OCI-LY3 (cell line): ENCODE data around the gene EYS.

ENCODE experiments used
- H2AFZ ChIP-seq: fragments of 200-600, 300-600 bp; shearing (Covaris generic); 2 replicates; pipeline ENCODE4 v1.6.0; 2014; ENCODE audit warnings: antibody characterized with exemption, low read depth, low read length
- H3K27ac ChIP-seq: fragments of 200-600, 300-600 bp; sonication (generic); 2 replicates; pipeline ENCODE4 v1.5.1; 2014; ENCODE audit warnings: mild to moderate bottlenecking, low read length, moderate library complexity, mixed read lengths
- H3K27me3 ChIP-seq: fragments of 200-600, 300-600 bp; sonication (generic); 2 replicates; pipeline ENCODE4 v1.6.1; 2014; ENCODE audit warnings: low read depth, low read length, mixed read lengths
- H3K36me3 ChIP-seq: fragments of 200-600, 300-600 bp; sonication (generic); replicated peaks from 2 replicates; pipeline ENCODE3; 2014; ENCODE audit warnings: low read depth, low read length, mixed read lengths
- H3K4me1 ChIP-seq: fragments of 300-600, 200-600 bp; sonication (generic); 2 replicates; pipeline ENCODE4 v1.6.1; 2014; ENCODE audit warnings: low read length, mixed read lengths
- H3K4me2 ChIP-seq: fragments of 200-600, 300-600 bp; sonication (generic); 2 replicates; pipeline ENCODE4 v1.6.1; 2014; ENCODE audit warnings: low read length, mixed read lengths
- H3K4me3 ChIP-seq: fragments of 300-600, 200-600 bp; sonication (generic); 2 replicates; pipeline ENCODE4 v1.5.1; 2014; ENCODE audit warnings: antibody characterized with exemption, mild to moderate bottlenecking, low read length, moderate library complexity
- H3K79me2 ChIP-seq: fragments of 300-600, 200-600 bp; shearing (Covaris generic); 2 replicates; pipeline ENCODE4 v1.6.1; 2014; ENCODE audit warnings: mild to moderate bottlenecking, low read length, mixed read lengths
- H3K9ac ChIP-seq: fragments of 300-600, 200-600 bp; shearing (Covaris generic); 2 replicates; pipeline ENCODE4 v1.6.0; 2014; ENCODE audit warnings: mild to moderate bottlenecking, low read length, moderate library complexity
- H3K9me3 ChIP-seq: fragments of 200-600, 300-600 bp; shearing (Covaris generic); 2 replicates; pipeline ENCODE4 v1.6.1; 2014; ENCODE audit warnings: low read length, mixed read lengths; ENCODE audit not compliant: insufficient read depth
- H4K20me1 ChIP-seq: fragments of 200-600, 300-600 bp; sonication (generic); 2 replicates; pipeline ENCODE4 v1.6.1; 2016; ENCODE audit warnings: low read length, mixed read lengths; ENCODE audit not compliant: insufficient read depth
- EZH2phosphoT487 ChIP-seq: fragments of 200-600 bp; shearing (Covaris generic); IDR thresholded peaks from 2 replicates; pipeline ENCODE4 v1.6.1; 2018; ENCODE audit warnings: antibody characterized with exemption, mixed run types, low read depth
- TF ChIP-seq, protein P1 (sequence below): fragments of 200-600, 300-600 bp; sonication (generic); IDR thresholded peaks from 2 replicates; pipeline ENCODE4 v1.5.1; 2014; ENCODE audit warnings: antibody characterized with exemption, low read length, low read depth

Gene EYS

DNA sequence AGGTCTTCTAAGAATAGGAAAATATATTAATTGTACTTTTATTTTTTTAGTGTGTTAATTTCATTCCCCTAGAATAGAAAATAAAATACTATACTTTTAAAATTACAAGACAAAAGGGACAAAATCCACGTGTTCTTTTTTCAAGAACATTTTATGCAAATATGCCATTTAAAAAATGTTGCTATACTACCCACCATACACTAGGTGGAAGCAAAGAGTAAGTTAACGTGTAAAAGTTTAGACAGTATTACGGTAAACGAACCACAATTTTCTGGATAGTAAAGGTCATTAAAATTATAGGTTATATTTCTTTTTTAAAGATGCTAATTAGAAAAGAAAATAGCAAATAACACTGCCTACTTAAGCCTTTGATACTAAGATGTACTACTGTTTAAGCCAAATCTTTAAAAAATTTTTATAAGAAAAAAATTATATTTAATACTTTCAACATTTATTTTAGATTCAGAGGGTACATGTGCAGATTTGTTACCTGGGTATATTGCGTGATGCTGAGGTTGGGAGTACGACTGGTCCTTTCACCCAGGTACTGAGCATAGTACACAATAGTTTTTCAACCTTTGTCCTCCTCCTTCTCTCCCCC is 1783.8 kb downstream of the EYS start:
- no peaks in the 10 kb centered on the region for H3K9me3 ChIP-seq
- no peaks in the 10 kb centered on the region for H4K20me1 ChIP-seq
- H3K4me1 ChIP-seq, result peaks cover 2% of the 10 kb centered on the region; the same call in 1 of the 2 replicates
- no peak overlapping the region for H3K4me3 ChIP-seq
- H3K27ac ChIP-seq, result no peak overlapping the region
- no peak overlapping the region for H3K9ac ChIP-seq
- H3K79me2 ChIP-seq, result no peaks in the 10 kb centered on the region
- no peak for TF ChIP-seq EZH2phosphoT487
- TF ChIP-seq, protein P1, sequence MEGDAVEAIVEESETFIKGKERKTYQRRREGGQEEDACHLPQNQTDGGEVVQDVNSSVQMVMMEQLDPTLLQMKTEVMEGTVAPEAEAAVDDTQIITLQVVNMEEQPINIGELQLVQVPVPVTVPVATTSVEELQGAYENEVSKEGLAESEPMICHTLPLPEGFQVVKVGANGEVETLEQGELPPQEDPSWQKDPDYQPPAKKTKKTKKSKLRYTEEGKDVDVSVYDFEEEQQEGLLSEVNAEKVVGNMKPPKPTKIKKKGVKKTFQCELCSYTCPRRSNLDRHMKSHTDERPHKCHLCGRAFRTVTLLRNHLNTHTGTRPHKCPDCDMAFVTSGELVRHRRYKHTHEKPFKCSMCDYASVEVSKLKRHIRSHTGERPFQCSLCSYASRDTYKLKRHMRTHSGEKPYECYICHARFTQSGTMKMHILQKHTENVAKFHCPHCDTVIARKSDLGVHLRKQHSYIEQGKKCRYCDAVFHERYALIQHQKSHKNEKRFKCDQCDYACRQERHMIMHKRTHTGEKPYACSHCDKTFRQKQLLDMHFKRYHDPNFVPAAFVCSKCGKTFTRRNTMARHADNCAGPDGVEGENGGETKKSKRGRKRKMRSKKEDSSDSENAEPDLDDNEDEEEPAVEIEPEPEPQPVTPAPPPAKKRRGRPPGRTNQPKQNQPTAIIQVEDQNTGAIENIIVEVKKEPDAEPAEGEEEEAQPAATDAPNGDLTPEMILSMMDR, result peak; percentile 75
- peak overlapping the region; percentile 10; the same call in 1 of the 2 replicates for H3K4me2 ChIP-seq
- 0 out of 2 replicates have a peak, but pooled peaks cover 4% of the 10 kb centered on the region for H3K27me3 ChIP-seq
- H2AFZ ChIP-seq, result no peak overlapping the region
- H3K36me3 ChIP-seq, result no peaks in the 10 kb centered on the region

DNA sequence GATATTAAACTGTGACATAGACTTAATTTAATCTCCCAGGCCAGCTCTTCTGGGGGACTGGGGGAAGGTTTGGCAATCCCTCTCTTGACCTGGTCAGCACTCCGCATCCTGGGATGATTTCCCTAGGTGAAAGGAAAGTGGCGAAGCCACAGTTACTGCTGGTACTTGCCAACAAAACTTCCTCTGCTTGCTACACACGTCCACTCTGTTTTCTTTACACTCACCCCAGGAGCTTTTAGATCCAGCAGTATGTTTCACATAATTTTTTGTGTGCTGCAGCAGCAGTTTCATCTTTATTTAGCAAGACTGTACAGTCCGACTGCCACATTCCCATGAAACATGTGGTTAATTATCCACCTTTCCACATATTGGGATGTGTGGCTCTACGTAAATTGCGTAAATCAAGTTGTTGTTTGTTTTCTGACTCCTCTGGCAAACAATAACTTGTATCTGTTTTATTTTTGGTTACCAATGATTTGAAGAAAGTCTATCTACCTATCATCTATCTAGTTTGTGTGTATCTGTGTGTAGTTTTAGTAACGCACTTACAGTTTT is 1787.4 kb downstream of the EYS start:
- 0 out of 2 replicates have a peak, but pooled peaks cover 4% of the 10 kb centered on the region for H3K27me3 ChIP-seq
- H3K4me1 ChIP-seq, result peaks cover 2% of the 10 kb centered on the region; the same call in 1 of the 2 replicates
- no peaks in the 10 kb centered on the region for H3K9me3 ChIP-seq
- H3K4me2 ChIP-seq, result no peak overlapping the region
- no peak overlapping the region for H3K9ac ChIP-seq
- no peak overlapping the region for H3K27ac ChIP-seq
- TF ChIP-seq, protein P1, result no peak
- TF ChIP-seq EZH2phosphoT487, result no peak
- no peak overlapping the region for H2AFZ ChIP-seq
- H3K36me3 ChIP-seq, result no peaks in the 10 kb centered on the region
- no peaks in the 10 kb centered on the region for H3K79me2 ChIP-seq
- no peak overlapping the region for H3K4me3 ChIP-seq
- H4K20me1 ChIP-seq, result no peaks in the 10 kb centered on the region

DNA sequence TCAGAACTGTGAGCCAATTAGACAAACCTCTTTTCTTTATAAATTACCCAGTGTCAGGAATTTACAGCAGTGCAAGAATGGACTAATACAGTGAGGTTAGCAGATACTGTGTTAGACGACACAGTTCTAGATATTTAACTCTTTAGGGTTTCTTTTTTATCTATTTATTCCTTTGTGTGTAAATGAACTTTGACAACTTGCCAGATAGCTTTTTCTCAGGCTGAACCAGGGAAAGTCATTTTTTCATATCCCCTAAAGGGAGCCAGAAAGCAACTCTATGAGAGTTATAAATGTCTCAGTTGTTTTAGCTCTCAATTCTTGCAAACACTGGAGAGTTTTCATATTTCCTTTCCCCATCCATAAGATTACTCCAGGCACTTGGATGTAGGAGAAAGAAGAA is 1794.1 kb downstream of the EYS start:
- Histone ChIP-seq H4K20me1 (no peaks in the 10 kb centered on the region), H3K4me3 (no peak overlapping the region), H3K4me2 (no peak overlapping the region), H3K36me3 (no peaks in the 10 kb centered on the region), H3K79me2 (no peaks in the 10 kb centered on the region), H3K4me1 (no peaks in the 10 kb centered on the region), H2AFZ (no peak overlapping the region), H3K27ac (no peak overlapping the region), H3K9me3 (no peaks in the 10 kb centered on the region), H3K27me3 (no peaks in the 10 kb centered on the region), H3K9ac (no peak overlapping the region)
- TF ChIP-seq, protein P1, result no peak
- TF ChIP-seq EZH2phosphoT487, result no peak

DNA sequence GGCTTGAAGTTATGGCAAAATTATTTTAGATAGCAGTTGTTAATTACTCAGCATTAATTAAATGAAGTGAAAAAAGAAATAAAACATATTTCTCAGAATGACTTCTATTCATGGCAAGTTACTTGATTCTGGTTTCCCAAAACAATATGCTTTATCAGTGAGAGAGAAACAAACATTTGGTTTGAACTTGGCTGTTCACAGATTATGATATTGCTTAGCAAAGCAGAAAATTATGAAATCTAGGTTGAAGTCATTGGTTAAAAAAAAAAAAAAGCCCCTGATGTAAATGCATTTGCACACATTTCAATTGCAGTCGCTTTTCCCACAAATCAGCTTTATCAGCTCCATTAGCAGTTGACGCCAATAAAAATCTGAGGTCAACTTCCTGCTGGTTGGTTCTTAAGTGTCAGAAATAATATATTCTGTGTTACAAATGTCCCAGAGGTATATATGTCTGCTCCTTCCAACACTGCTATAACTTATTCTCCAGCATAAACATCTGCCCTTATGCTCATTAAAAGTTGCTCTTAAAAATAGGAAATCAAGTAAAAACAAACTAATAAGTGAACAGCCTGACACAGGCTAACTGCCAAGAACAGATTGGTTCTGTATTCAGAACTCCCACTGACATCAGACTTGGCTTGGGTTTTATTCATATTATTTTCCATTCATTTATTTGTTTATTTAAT is 1796.0 kb downstream of the EYS start:
- no peaks in the 10 kb centered on the region for H3K36me3 ChIP-seq
- no peak overlapping the region for H3K4me3 ChIP-seq
- H2AFZ ChIP-seq, result no peak overlapping the region
- no peak overlapping the region for H3K9ac ChIP-seq
- no peaks in the 10 kb centered on the region for H3K4me1 ChIP-seq
- no peaks in the 10 kb centered on the region for H3K27me3 ChIP-seq
- TF ChIP-seq, protein P1, result no peak
- TF ChIP-seq EZH2phosphoT487, result no peak
- H3K4me2 ChIP-seq, result no peak overlapping the region
- no peak overlapping the region for H3K27ac ChIP-seq
- no peaks in the 10 kb centered on the region for H3K9me3 ChIP-seq
- H3K79me2 ChIP-seq, result no peaks in the 10 kb centered on the region
- H4K20me1 ChIP-seq, result no peaks in the 10 kb centered on the region
